Cardiac septum (tissue), 1 donor: ENCODE measurements around the gene GXYLT2. TPM values are rescaled to one million over a fixed set of nuclear protein-coding genes. Genes with fewer than 3 reads are reported as not detected.

Experiments
- DNase-seq: peaks from one replicate; pipeline ENCODE4 v3.0.0-alpha.2; 2020; ENCODE audit warnings: low spot score
- intact Hi-C: fragments of 100-400 bp; cut with DNase I; formaldehyde crosslinking; loops from one replicate; pipeline ENCODE4 v1.14.0; 2022
- total RNA-seq: library from RNA; stranded (reverse); fragmentation: NEBNext Ultra II Directional; extraction: Animal tissue kit (Norgen Biotek cat#: 25700); gene quantifications from one replicate; pipeline ENCODE4 v1.2.1, GENCODE V29; 2021
- donor health status: DM: no; HTN: no; CAD: no.

Gene GXYLT2
- total RNA-seq, 1 donor from 2014 or later, result 14.6 TPM

GRCh38 chr3:72891053-72891855, 3.4 kb downstream of the GXYLT2 start:
- DNase-seq, result no peak
- intact Hi-C loops, result loop anchor here (5.0 kb wide), 1 partner anchor 46 kb away; no protein-coding TSS in a partner anchor

GRCh38 chr3:72892081-72892775, 4.4 kb downstream of the GXYLT2 start:
- DNase-seq, result no peak
- intact Hi-C loops, result loop anchor here (2.0 to 5.0 kb wide), 2 partner anchors 15 to 45 kb away; no protein-coding TSS in a partner anchor

GRCh38 chr3:72892870-72893269, 5.0 kb downstream of the GXYLT2 start:
- DNase-seq, result no peak
- intact Hi-C loops, result loop anchor here (2.0 to 5.0 kb wide), 2 partner anchors 14 to 44 kb away; no protein-coding TSS in a partner anchor

GRCh38 chr3:72894976-72895552, 7.2 kb downstream of the GXYLT2 start:
- intact Hi-C loops, result loop anchor here (5.0 kb wide), 1 partner anchor 42 kb away; no protein-coding TSS in a partner anchor
- DNase-seq, result no peak

- intact Hi-C loops, result no loop called here
- DNase-seq, result no peak
These were observed 9.3 kb downstream of the GXYLT2 start for GRCh38 chr3:72896996-72897757.

GRCh38 chr3:72897758-72898007, 9.8 kb downstream of the GXYLT2 start:
- DNase-seq, result no peak
- intact Hi-C loops, result no loop called here

GRCh38 chr3:72899349-72899765, 11.5 kb downstream of the GXYLT2 start:
- DNase-seq, result no peak
- intact Hi-C loops, result no loop called here

GRCh38 chr3:72900048-72900447, 12.2 kb downstream of the GXYLT2 start:
- no peak for DNase-seq
- intact Hi-C loops, result no loop called here

GRCh38 chr3:72901840-72902239, 14.0 kb downstream of the GXYLT2 start:
- intact Hi-C loops, result no loop called here
- DNase-seq, result no peak

- intact Hi-C loops, result no loop called here
- DNase-seq, result no peak
These were observed 15.2 kb downstream of the GXYLT2 start for GRCh38 chr3:72903004-72903403.

GRCh38 chr3:72904163-72904562, 16.3 kb downstream of the GXYLT2 start:
- no peak for DNase-seq
- intact Hi-C loops, result no loop called here

GRCh38 chr3:72906154-72906553, 18.3 kb downstream of the GXYLT2 start:
- intact Hi-C loops, result loop anchor here (2.0 kb wide), 1 partner anchor 13 kb away; no protein-coding TSS in a partner anchor
- no peak for DNase-seq

- no peak for DNase-seq
- intact Hi-C loops, result loop anchor here (2.0 kb wide), 1 partner anchor 14 kb away; no protein-coding TSS in a partner anchor
These were observed 19.4 kb downstream of the GXYLT2 start for GRCh38 chr3:72907131-72907711.

- no peak for DNase-seq
- intact Hi-C loops, result loop anchor here (1.0 to 2.0 kb wide), 2 partner anchors 15 to 28 kb away; no protein-coding TSS in a partner anchor
These were observed 20.1 kb downstream of the GXYLT2 start for GRCh38 chr3:72907731-72908620.

- intact Hi-C loops, result no loop called here
- no peak for DNase-seq
These were observed 21.7 kb downstream of the GXYLT2 start for GRCh38 chr3:72909591-72909990.

- intact Hi-C loops, result no loop called here
- DNase-seq, result no peak
These were observed 24.7 kb downstream of the GXYLT2 start for GRCh38 chr3:72912532-72912931.

GRCh38 chr3:72914383-72914782, 26.5 kb downstream of the GXYLT2 start:
- no peak for DNase-seq
- intact Hi-C loops, result no loop called here

- intact Hi-C loops, result no loop called here
- no peak for DNase-seq
These were observed 28.4 kb downstream of the GXYLT2 start for GRCh38 chr3:72916250-72916649.
